H1 (cell line): ENCODE results near the gene TPST2. TPM values are rescaled to one million over a fixed set of nuclear protein-coding genes. Genes with fewer than 3 reads are reported as not detected.

Experiments
- CTCF ChIA-PET: fragments of 300-600 bp; sonication (Branson Sonifier 250); formaldehyde crosslinking; loops from one replicate; lab custom pipeline; 2021; ENCODE audit not compliant: partially characterized antibody; lab: Charles Lee
- POLR2A ChIA-PET: fragments of 300-600 bp; sonication (Branson Sonifier 250); formaldehyde crosslinking; loops from one replicate; lab custom pipeline; 2021; ENCODE audit warnings: inconsistent platforms; ENCODE audit not compliant: partially characterized antibody; lab: Charles Lee
- DNase-seq, 2 experiments: peaks; one replicate each; pipeline versions ENCODE4 v3.0.0 to v3.0.0-alpha.2; 2010 to 2022; ENCODE audit warnings: low spot score in 2 of 2, low read depth in 1 of 2, mixed read lengths in 1 of 2
- FAIRE-seq: peaks from 2 replicates; lab custom pipeline; 2011; peaks lifted over from hg19 to GRCh38; lab: Jason Lieb, UNC
- H2AFZ ChIP-seq: 2 replicates; pipeline ENCODE4 v1.8.1; 2012; ENCODE audit warnings: low read length, inconsistent platforms
- H2AK5ac ChIP-seq: 2 replicates; pipeline ENCODE4 v1.6.1; 2013; ENCODE audit warnings: low read depth, low read length
- H2BK120ac ChIP-seq: replicated peaks from 2 replicates; pipeline ENCODE3; 2013; ENCODE audit warnings: low read depth, low read length, inconsistent platforms
- H2BK12ac ChIP-seq: 2 replicates; pipeline ENCODE4 v1.6.1; 2013; ENCODE audit warnings: low read depth, low read length
- H2BK15ac ChIP-seq: 2 replicates; pipeline ENCODE4 v1.6.1; 2013; ENCODE audit warnings: low read length
- H2BK20ac ChIP-seq: 2 replicates; pipeline ENCODE4 v1.6.1; 2013; ENCODE audit warnings: low read length
- H2BK5ac ChIP-seq: 2 replicates; pipeline ENCODE4 v1.6.1; 2013; ENCODE audit warnings: low read depth, low read length
- H3K14ac ChIP-seq: 2 replicates; pipeline ENCODE4 v1.6.1; 2013; ENCODE audit warnings: inconsistent platforms; ENCODE audit not compliant: insufficient read length
- H3K18ac ChIP-seq: 2 replicates; pipeline ENCODE4 v1.6.1; 2013; ENCODE audit warnings: low read length; ENCODE audit errors: extremely low read depth
- H3K23ac ChIP-seq: 2 replicates; pipeline ENCODE4 v1.6.1; 2013; ENCODE audit warnings: inconsistent platforms; ENCODE audit not compliant: insufficient read length
- H3K23me2 ChIP-seq: 2 replicates; pipeline ENCODE4 v1.6.1; 2013; ENCODE audit warnings: low read depth, low read length
- H3K27ac ChIP-seq: 2 replicates; pipeline ENCODE4 v1.6.1; 2011; ENCODE audit warnings: low read depth, low read length, inconsistent platforms
- H3K27me3 ChIP-seq, 4 experiments: replicated peaks in 1 of 4; 1 replicate in 1 of 4; 2 replicates in 3 of 4; pipeline versions ENCODE4 v1.6.1 to v1.8.1; 2011 to 2013; ENCODE audit warnings: low read length in 3 of 4, mild to moderate bottlenecking in 3 of 4, inconsistent platforms in 2 of 4, mixed read lengths in 2 of 4, moderate library complexity in 1 of 4; ENCODE audit not compliant: control insufficient read depth in 3 of 4, insufficient read depth in 3 of 4; ENCODE audit errors: extremely low read depth in 1 of 4
- H3K36me3 ChIP-seq, 4 experiments: 2 replicates each; pipeline versions ENCODE4 v1.6.1 to v1.8.1; 2011 to 2013; ENCODE audit warnings: mild to moderate bottlenecking in 4 of 4, low read length in 3 of 4, moderate library complexity in 2 of 4, control low read depth in 1 of 4, inconsistent platforms in 1 of 4; ENCODE audit not compliant: insufficient read depth in 4 of 4, control insufficient read depth in 2 of 4
- H3K4ac ChIP-seq: replicated peaks from 2 replicates; pipeline ENCODE3; 2013; ENCODE audit warnings: low read length, low read depth, mixed read lengths, inconsistent platforms; ENCODE audit not compliant: insufficient read length
- H3K4me1 ChIP-seq, 4 experiments: replicated peaks in 1 of 4; 1 replicate in 1 of 4; 2 replicates in 3 of 4; pipeline versions ENCODE4 v1.6.1 to v1.8.1; 2011 to 2013; ENCODE audit warnings: low read length in 3 of 4, inconsistent platforms in 2 of 4, mixed read lengths in 1 of 4; ENCODE audit not compliant: insufficient read depth in 4 of 4, control insufficient read depth in 3 of 4
- H3K4me2 ChIP-seq, 2 experiments: 2 replicates each; pipeline versions ENCODE4 v1.6.1 to v1.8.1; 2011 to 2013; ENCODE audit warnings: low read depth in 2 of 2, low read length in 2 of 2, control low read depth in 1 of 2, inconsistent platforms in 1 of 2, mild to moderate bottlenecking in 1 of 2; ENCODE audit not compliant: insufficient read depth in 1 of 2
- H3K4me3 ChIP-seq, 4 experiments: fragments of 200-600, 300-600 bp in 1 of 4; sonication (generic), shearing (Covaris generic), sonication (Bioruptor Twin) in 1 of 4; 2 replicates each; pipeline versions ENCODE4 v1.5.1 to v1.8.1; 2011 to 2016; ENCODE audit warnings: low read length in 4 of 4, low read depth in 3 of 4, control low read depth in 2 of 4, inconsistent platforms in 2 of 4, mild to moderate bottlenecking in 2 of 4, mixed read lengths in 1 of 4, moderate library complexity in 1 of 4; ENCODE audit not compliant: insufficient read depth in 2 of 4; ENCODE audit errors: extremely low read depth in 1 of 4
- H3K56ac ChIP-seq: replicated peaks from 2 replicates; pipeline ENCODE3; 2013; ENCODE audit warnings: low read depth, mild to moderate bottlenecking, mixed read lengths, low read length, inconsistent platforms; ENCODE audit not compliant: insufficient read length
- H3K79me1 ChIP-seq: 2 replicates; pipeline ENCODE4 v1.6.1; 2013; ENCODE audit warnings: low read depth, low read length, control low read depth
- H3K79me2 ChIP-seq, 2 experiments: 2 replicates each; pipeline versions ENCODE4 v1.6.1 to v1.8.1; 2012 to 2013; ENCODE audit warnings: low read length in 2 of 2, mild to moderate bottlenecking in 2 of 2, inconsistent platforms in 1 of 2; ENCODE audit not compliant: insufficient read depth in 2 of 2, control insufficient read depth in 1 of 2
- H3K9ac ChIP-seq, 4 experiments: replicated peaks in 1 of 4; 1 replicate in 1 of 4; 2 replicates in 3 of 4; pipeline versions ENCODE4 v1.6.1 to v1.8.1; 2011 to 2013; ENCODE audit warnings: low read depth in 3 of 4, low read length in 3 of 4, control low read depth in 2 of 4, mild to moderate bottlenecking in 2 of 4, moderate library complexity in 2 of 4, inconsistent platforms in 1 of 4; ENCODE audit errors: extremely low read depth in 1 of 4
- H3K9me3 ChIP-seq, 2 experiments: 2 replicates each; pipeline versions ENCODE4 v1.6.1 to v1.8.1; 2012 to 2013; ENCODE audit warnings: mild to moderate bottlenecking in 2 of 2, moderate library complexity in 2 of 2, control low read depth in 1 of 2, inconsistent platforms in 1 of 2, low read depth in 1 of 2, low read length in 1 of 2, mixed read lengths in 1 of 2; ENCODE audit not compliant: insufficient read depth in 2 of 2
- H4K20me1 ChIP-seq, 2 experiments: replicated peaks in 1 of 2; 2 replicates each; pipeline versions ENCODE3 to v1.8.1; 2011 to 2013; ENCODE audit warnings: inconsistent platforms in 2 of 2, low read length in 2 of 2, mild to moderate bottlenecking in 1 of 2; ENCODE audit not compliant: insufficient read depth in 2 of 2, control insufficient read depth in 1 of 2
- H4K5ac ChIP-seq: 2 replicates; pipeline ENCODE4 v1.6.1; 2013; ENCODE audit warnings: low read length, low read depth, mixed read lengths, inconsistent platforms; ENCODE audit not compliant: insufficient read length
- H4K8ac ChIP-seq: 2 replicates; pipeline ENCODE4 v1.8.0; 2013; ENCODE audit warnings: mild to moderate bottlenecking, moderate library complexity, low read length, inconsistent platforms; ENCODE audit not compliant: insufficient read depth; ENCODE audit errors: extremely low read depth
- H4K91ac ChIP-seq: replicated peaks from 2 replicates; pipeline ENCODE3; 2013; ENCODE audit warnings: low read length, mixed read lengths, inconsistent platforms; ENCODE audit not compliant: insufficient read length
- BACH1 ChIP-seq: IDR thresholded peaks from 2 replicates; pipeline ENCODE4 v1.6.1; 2012; ENCODE audit warnings: low read length, improper control_type of control experiment
- CBX5 ChIP-seq: fragments of 300-800, 300-1000 bp; sonication (generic); IDR thresholded peaks from 2 replicates; pipeline ENCODE4 v1.7.1; 2016; ENCODE audit warnings: antibody characterized with exemption, low read length, low read depth
- EP300 ChIP-seq, 2 experiments: IDR thresholded peaks; 1 replicate in 1 of 2; 2 replicates in 1 of 2; pipeline ENCODE4 v1.6.1; 2011 to 2012; ENCODE audit warnings: low read depth in 2 of 2, low read length in 2 of 2, mild to moderate bottlenecking in 2 of 2, borderline replicate concordance in 1 of 2, inconsistent platforms in 1 of 2, moderate library complexity in 1 of 2
- EZH2 ChIP-seq: fragments of 200-600 bp; sonication (generic); IDR thresholded peaks from 2 replicates; pipeline ENCODE4 v1.7.1; 2012; ENCODE audit warnings: low read depth, mild to moderate bottlenecking, moderate library complexity, low read length, inconsistent platforms; ENCODE audit not compliant: severe bottlenecking
- FOSL1 ChIP-seq: IDR thresholded peaks from 2 replicates; pipeline ENCODE4 v1.6.1; 2011; ENCODE audit warnings: mild to moderate bottlenecking, low read depth, low read length, moderate library complexity; ENCODE audit not compliant: insufficient read depth
- KDM1A ChIP-seq: fragments of 200-600, 300-600 bp; sonication (generic); IDR thresholded peaks from 2 replicates; pipeline ENCODE4 v1.7.1; 2016; ENCODE audit warnings: mild to moderate bottlenecking, low read length, borderline replicate concordance
- MAFK ChIP-seq: IDR thresholded peaks from 2 replicates; pipeline ENCODE4 v1.6.1; 2012; ENCODE audit warnings: low read depth, mild to moderate bottlenecking, improper control_type of control experiment, low read length
- RFX5 ChIP-seq: IDR thresholded peaks from 2 replicates; pipeline ENCODE4 v1.6.1; 2011; ENCODE audit warnings: low read depth, low read length, improper control_type of control experiment, borderline replicate concordance
- TCF12 ChIP-seq: IDR thresholded peaks from 2 replicates; pipeline ENCODE4 v1.6.1; 2011; ENCODE audit warnings: low read depth, mild to moderate bottlenecking, low read length
- WGBS, 2 experiments: shearing (Covaris generic) in 1 of 2; methylation state at CpG; one replicate each; pipeline versions ENCODE4 v1.1.6 to v1.1.7; 2013 to 2015; ENCODE audit warnings: low lambda C conversion rate in 2 of 2, mixed read lengths in 2 of 2, inconsistent platforms in 1 of 2, low coverage in 1 of 2, missing lambda C conversion rate in 1 of 2; ENCODE audit not compliant: insufficient replicate concordance in 2 of 2, insufficient coverage in 1 of 2, insufficient read length in 1 of 2; ENCODE audit errors: extremely low coverage in 1 of 2, missing lambda C conversion rate in 1 of 2; 5-methylcytosine and 5-hydroxymethylcytosine counted together
- polyA plus RNA-seq, 7 experiments: library from polyadenylated mRNA; depleted of rRNA in 3 of 7; stranded (reverse) in 5 of 7; unstranded in 2 of 7; fragments of >200 nt in 5 of 7; fragments of 200-250 nt in 2 of 7; gene quantifications; 1 replicate in 5 of 7; 2 replicates in 1 of 7; 4 replicates in 1 of 7; pipeline versions ENCODE4 v1.2.1 to v1.2.3, GENCODE V29; 2011 to 2013; ENCODE audit warnings: missing spikeins in 2 of 7, mixed read lengths in 2 of 7
- total RNA-seq: library from RNA; stranded (reverse); fragmentation: NEBNext Ultra II Directional; extraction: Animal tissue kit (Norgen Biotek cat#: 25700); gene quantifications from 2 replicates; pipeline ENCODE4 v1.2.1, GENCODE V29; 2021

TPST2 gene
- total and polyA plus RNA-seq, 2 of the 8 experiments (the other 6 are each of a cell fraction or from before 2014, with no cell fraction given): 58.8 to 143 TPM

DNA sequence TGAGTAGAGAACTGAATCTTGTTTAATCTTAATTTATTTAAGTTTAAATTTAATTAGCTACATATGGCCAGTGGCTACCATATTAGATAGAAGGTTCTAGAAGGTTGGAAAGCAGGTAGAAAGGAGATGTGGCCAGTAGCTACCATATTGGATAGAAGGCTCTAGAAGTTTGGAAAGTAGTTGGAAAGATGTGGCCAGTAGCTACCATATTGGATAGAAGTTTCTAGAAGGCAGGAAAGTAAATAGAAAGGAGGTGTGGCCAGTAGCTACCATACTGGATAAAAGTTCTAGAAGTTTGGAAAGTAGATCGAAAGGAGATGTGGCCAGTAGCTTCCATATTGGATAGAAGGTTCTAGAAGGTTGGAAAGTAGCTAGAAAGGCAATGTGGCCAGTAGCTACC lies 34.1 kb upstream of the TPST2 start:
- no peak overlapping the region for H4K91ac ChIP-seq
- WGBS, 2 experiments: 100% methylated on average over 1 of the region's 1 CpG; no CpG with 5 or more reads in 1 of the 2 experiments
- TF ChIP-seq MAFK (no peak), EZH2 (no peak), EP300 (IDR thresholded peaks at IDR 0.05; ENCODE audit: borderline replicate concordance in 1 of 2, low read depth in 2 of 2, low read length in 2 of 2) (no peak), CBX5 (no peak), FOSL1 (no peak), RFX5 (no peak), BACH1 (no peak), KDM1A (no peak), TCF12 (no peak)

More for the DNA sequence above, 34.1 kb upstream of the TPST2 start:
- Histone ChIP-seq H3K27me3 (no peaks in the 10 kb centered on the region; a peak in 1 of 7 replicates), H3K36me3 (no peaks in the 10 kb centered on the region), H2AK5ac (no peak overlapping the region), H3K56ac (no peak overlapping the region), H2BK5ac (no peak overlapping the region), H3K14ac (no peak overlapping the region), H3K4me2 (no peak overlapping the region), H2BK120ac (no peak overlapping the region), H3K79me1 (no peaks in the 10 kb centered on the region), H3K9me3 (peaks cover 0 to 3% of the 10 kb centered on the region in 2 experiments; a peak in 1 of 4 replicates), H2AFZ (no peak overlapping the region), H3K23ac (no peak overlapping the region), H3K27ac (no peak overlapping the region), H3K23me2 (no peaks in the 10 kb centered on the region), H3K18ac (no peak overlapping the region), H2BK12ac (no peak overlapping the region), H3K4me1 (peaks cover 0 to 3% (median 0%) of the 10 kb centered on the region in 4 experiments; a peak in 2 of 7 replicates), H3K79me2 (no peaks in the 10 kb centered on the region), H3K9ac (no peak overlapping the region), H4K20me1 (no peaks in the 10 kb centered on the region), H3K4me3 (no peak overlapping the region), H4K5ac (no peak overlapping the region), H4K8ac (no peak overlapping the region), H3K4ac (no peak overlapping the region), H2BK15ac (no peak overlapping the region), H2BK20ac (no peak overlapping the region)
- DNase-seq (no peak), FAIRE-seq (no peak)
- ChIA-PET POLR2A (interaction anchor here (0.9 to 1.1 kb wide), 3 partner anchors 10 to 61 kb away, joined by 3 to 4 read pairs (median 3); no protein-coding TSS in a partner anchor), CTCF (interaction anchor here (0.5 to 1.5 kb wide), 7 partner anchors 9 to 108 kb away, joined by 4 to 14 read pairs (median 4); no protein-coding TSS in a partner anchor)
